CD14-positive monocyte (primary cell): Measurements from ENCODE around the gene KCTD21. TPM values are rescaled to one million over a fixed set of nuclear protein-coding genes. Genes with fewer than 3 reads are reported as not detected.

Experiments used
- DNase-seq, 3 donors: peaks; one replicate each; pipeline ENCODE4 v3.0.0-alpha.2; 2011 to 2022
- H2AFZ ChIP-seq: 2 replicates; pipeline ENCODE4 v1.6.0; 2012; ENCODE audit warnings: mild to moderate bottlenecking, low read depth, low read length, inconsistent platforms; ENCODE audit not compliant: insufficient read depth, poor library complexity, severe bottlenecking
- H3K27ac ChIP-seq, 2 donors: 1 replicate in 1 of 2; 2 replicates in 1 of 2; pipeline ENCODE4 v1.5.1; 2012 to 2013; ENCODE audit warnings: low read length in 2 of 2, control low read depth in 1 of 2, inconsistent platforms in 1 of 2, low read depth in 1 of 2, mild to moderate bottlenecking in 1 of 2
- H3K27me3 ChIP-seq, 2 donors: one replicate each; pipeline versions ENCODE4 v1.6.0 to v1.6.1; 2011 to 2013; ENCODE audit warnings: low read length in 2 of 2; ENCODE audit not compliant: control insufficient read depth in 2 of 2, insufficient read depth in 2 of 2
- H3K36me3 ChIP-seq, 2 donors: replicated peaks in 1 of 2; 1 replicate in 1 of 2; 2 replicates in 1 of 2; pipeline versions ENCODE4 v1.5.1 to v1.6.1; 2012 to 2013; ENCODE audit warnings: low read length in 2 of 2, control low read depth in 1 of 2, inconsistent platforms in 1 of 2, mild to moderate bottlenecking in 1 of 2; ENCODE audit not compliant: insufficient read depth in 2 of 2, control insufficient read depth in 1 of 2
- H3K4me1 ChIP-seq, 2 donors: 1 replicate in 1 of 2; 2 replicates in 1 of 2; pipeline versions ENCODE4 v1.5.1 to v1.6.1; 2012 to 2013; ENCODE audit warnings: low read length in 2 of 2, control low read depth in 1 of 2, inconsistent platforms in 1 of 2, mild to moderate bottlenecking in 1 of 2, moderate library complexity in 1 of 2; ENCODE audit not compliant: insufficient read depth in 2 of 2, control insufficient read depth in 1 of 2
- H3K4me2 ChIP-seq: replicated peaks from 2 replicates; pipeline ENCODE3; 2012; ENCODE audit warnings: low read length, moderate library complexity, mild to moderate bottlenecking; ENCODE audit not compliant: poor library complexity, severe bottlenecking; ENCODE audit errors: extremely low read depth
- H3K4me3 ChIP-seq, 3 experiments: fragments of 200-600 bp in 1 of 3; sonication (generic) in 1 of 3; replicated peaks in 1 of 3; 1 replicate in 2 of 3; 2 replicates in 1 of 3; pipeline ENCODE4 v1.5.1; 2011 to 2013; ENCODE audit warnings: low read length in 3 of 3, mild to moderate bottlenecking in 3 of 3, control low read depth in 2 of 3, low read depth in 2 of 3, inconsistent platforms in 1 of 3, moderate library complexity in 1 of 3
- H3K79me2 ChIP-seq: 2 replicates; pipeline ENCODE4 v1.6.0; 2012; ENCODE audit warnings: mild to moderate bottlenecking, control low read depth, inconsistent platforms, low read length, moderate library complexity; ENCODE audit not compliant: insufficient read depth
- H3K9ac ChIP-seq: 2 replicates; pipeline ENCODE4 v1.6.0; 2017; ENCODE audit warnings: low read length, mild to moderate bottlenecking; ENCODE audit not compliant: insufficient read depth, poor library complexity, severe bottlenecking
- H3K9me3 ChIP-seq, 2 donors: replicated peaks in 1 of 2; 1 replicate in 1 of 2; 2 replicates in 1 of 2; pipeline versions ENCODE4 v1.5.1 to v1.6.1; 2012 to 2013; ENCODE audit warnings: low read length in 2 of 2, control low read depth in 1 of 2; ENCODE audit not compliant: control insufficient read depth in 1 of 2, insufficient read depth in 1 of 2
- H4K20me1 ChIP-seq: 2 replicates; pipeline ENCODE4 v1.6.0; 2012; ENCODE audit warnings: mild to moderate bottlenecking, low read length, control low read depth, moderate library complexity; ENCODE audit not compliant: insufficient read depth
- H3K27ac Mint-ChIP-seq, 7 donors: one replicate each; pipeline ENCODE4 v1.8.0; 2020; ENCODE audit warnings: mild to moderate bottlenecking in 7 of 7, mixed read lengths in 7 of 7, moderate library complexity in 6 of 7, inconsistent platforms in 2 of 7
- H3K27me3 Mint-ChIP-seq, 3 donors: one replicate each; pipeline ENCODE4 v1.8.0; 2021 to 2022; ENCODE audit warnings: low read depth in 3 of 3, mild to moderate bottlenecking in 3 of 3, mixed read lengths in 3 of 3, moderate library complexity in 3 of 3, inconsistent platforms in 1 of 3
- H3K36me3 Mint-ChIP-seq, 2 donors: one replicate each; pipeline ENCODE4 v1.8.0; 2020; ENCODE audit warnings: mixed read lengths in 2 of 2, inconsistent platforms in 1 of 2, mild to moderate bottlenecking in 1 of 2
- H3K4me1 Mint-ChIP-seq: one replicate; pipeline ENCODE4 v1.8.0; 2020; ENCODE audit warnings: mild to moderate bottlenecking, mixed read lengths
- H3K4me3 Mint-ChIP-seq, 2 donors: one replicate each; pipeline ENCODE4 v1.8.0; 2020; ENCODE audit warnings: mild to moderate bottlenecking in 2 of 2, mixed read lengths in 2 of 2, moderate library complexity in 1 of 2
- H3K9me3 Mint-ChIP-seq, 7 donors: one replicate each; pipeline ENCODE4 v1.8.0; 2020 to 2022; ENCODE audit warnings: mixed read lengths in 7 of 7, mild to moderate bottlenecking in 6 of 7, moderate library complexity in 6 of 7, inconsistent platforms in 2 of 7
- CTCF ChIP-seq: fragments of 200-600 bp; IDR thresholded peaks from one replicate; pipeline ENCODE4 v1.8.0; 2022; ENCODE audit warnings: antibody characterized with exemption, mild to moderate bottlenecking
- WGBS: methylation state at CpG from one replicate; pipeline ENCODE4 v1.1.5; 2013; ENCODE audit warnings: missing lambda C conversion rate; ENCODE audit not compliant: insufficient coverage; 5-methylcytosine and 5-hydroxymethylcytosine counted together
- intact Hi-C, 2 donors: fragments of 100-400 bp; cut with micrococcal nuclease; formaldehyde crosslinking; loops; one replicate each; pipeline versions ENCODE4 v1.15.0 to v1.15.1; 2023
- polyA plus RNA-seq, 3 donors: library from polyadenylated mRNA; depleted of rRNA in 1 of 3; unstranded in 2 of 3; stranded (reverse) in 1 of 3; fragments of 300-500 nt in 2 of 3; fragments of >200 nt in 1 of 3; fragmentation: Illumina TruSeq in 2 of 3; gene quantifications; 1 replicate in 2 of 3; 2 replicates in 1 of 3; pipeline ENCODE4 v1.2.3, GENCODE V29; 2012 to 2021

Gene KCTD21
- polyA plus RNA-seq, 3 donors = 3.2 to 9.2 (median 5.2) TPM

- Histone ChIP-seq H3K9ac (no peak overlapping the region), H3K4me3 (no peak overlapping the region), H4K20me1 (no peaks in the 10 kb centered on the region), H3K36me3 (no peaks in the 10 kb centered on the region), H2AFZ (no peak overlapping the region), H3K27ac (no peak overlapping the region), H3K27me3 (no peaks in the 10 kb centered on the region), H3K79me2 (no peaks in the 10 kb centered on the region), H3K9me3 (no peaks in the 10 kb centered on the region), H3K4me2 (no peak overlapping the region), H3K4me1 (no peaks in the 10 kb centered on the region)
- Mint-ChIP-seq H3K4me3 (no peak overlapping the region), H3K9me3 (peaks cover 0 to 2% (median 0%) of the 10 kb centered on the region in 7 donors), H3K36me3 (no peaks in the 10 kb centered on the region), H3K27me3 (peaks cover 4 to 8% (median 8%) of the 10 kb centered on the region in 3 donors), H3K4me1 (no peaks in the 10 kb centered on the region), H3K27ac (no peak overlapping the region)
- TF ChIP-seq CTCF = no peak
- intact Hi-C loops = no loop called here
- 94% methylated on average over 2 of the region's 2 CpGs for WGBS
- no peak for DNase-seq
These were observed 24.6 kb downstream of the KCTD21 start for GRCh38 chr11:78163828-78164227.

- Mint-ChIP-seq H3K9me3 (peaks cover 0 to 2% (median 0%) of the 10 kb centered on the region in 7 donors), H3K36me3 (no peaks in the 10 kb centered on the region), H3K27ac (no peak overlapping the region), H3K4me3 (no peak overlapping the region), H3K4me1 (no peaks in the 10 kb centered on the region), H3K27me3 (peaks cover 4 to 8% (median 6%) of the 10 kb centered on the region in 3 donors)
- no peak overlapping the region for H3K4me3 ChIP-seq
- no peaks in the 10 kb centered on the region for H3K79me2 ChIP-seq
- no peaks in the 10 kb centered on the region for H4K20me1 ChIP-seq
- no peak overlapping the region for H3K4me2 ChIP-seq
- no peaks in the 10 kb centered on the region for H3K4me1 ChIP-seq
- intact Hi-C loops = no loop called here
- no peak overlapping the region for H2AFZ ChIP-seq
- no peaks in the 10 kb centered on the region for H3K27me3 ChIP-seq
- H3K9me3 ChIP-seq = no peaks in the 10 kb centered on the region
- no peak overlapping the region for H3K27ac ChIP-seq
- H3K9ac ChIP-seq = no peak overlapping the region
- no peak for TF ChIP-seq CTCF
- DNase-seq = no peak
- WGBS = 88% methylated on average over 2 of the region's 5 CpGs
- no peaks in the 10 kb centered on the region for H3K36me3 ChIP-seq
These were observed 26.5 kb downstream of the KCTD21 start for GRCh38 chr11:78161962-78162371.
